DMS53 treated with DMSO at 0.1 percent for 48 hours (cell line): ENCODE measurements around the gene GNA12.
"Not testable (repeated sequence)": the region's sequence is repeated elsewhere in the genome, so short reads cannot be mapped to it uniquely, and the experiment has no call there.

ENCODE experiments used
- DNase-seq: peaks from one replicate; lab custom pipeline; 2025; ENCODE audit not compliant: unreplicated experiment; lab: John Stamatoyannopoulos, UW

Gene GNA12

DNA sequence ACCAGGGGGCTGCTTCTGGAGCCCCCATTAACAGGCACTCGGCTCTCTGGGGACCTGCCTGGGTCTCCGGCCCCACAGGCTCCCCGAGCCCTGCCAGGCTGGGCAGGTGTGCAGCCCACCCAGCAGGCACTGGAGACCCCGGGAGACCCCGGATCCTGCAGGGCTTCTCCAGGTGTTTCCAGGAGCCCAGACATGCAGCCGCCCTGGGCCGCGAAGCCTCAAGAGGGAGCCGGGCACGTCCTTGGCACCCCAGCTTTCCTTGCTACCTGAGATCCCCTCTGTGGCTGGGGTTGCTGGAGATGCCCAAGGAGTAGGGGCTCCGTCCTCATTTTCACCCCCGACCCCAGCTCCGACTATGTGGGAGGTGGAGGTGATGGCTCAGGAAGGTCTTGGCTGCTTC lies 163.9 kb downstream of the GNA12 start:
- DNase-seq: no peak

DNA sequence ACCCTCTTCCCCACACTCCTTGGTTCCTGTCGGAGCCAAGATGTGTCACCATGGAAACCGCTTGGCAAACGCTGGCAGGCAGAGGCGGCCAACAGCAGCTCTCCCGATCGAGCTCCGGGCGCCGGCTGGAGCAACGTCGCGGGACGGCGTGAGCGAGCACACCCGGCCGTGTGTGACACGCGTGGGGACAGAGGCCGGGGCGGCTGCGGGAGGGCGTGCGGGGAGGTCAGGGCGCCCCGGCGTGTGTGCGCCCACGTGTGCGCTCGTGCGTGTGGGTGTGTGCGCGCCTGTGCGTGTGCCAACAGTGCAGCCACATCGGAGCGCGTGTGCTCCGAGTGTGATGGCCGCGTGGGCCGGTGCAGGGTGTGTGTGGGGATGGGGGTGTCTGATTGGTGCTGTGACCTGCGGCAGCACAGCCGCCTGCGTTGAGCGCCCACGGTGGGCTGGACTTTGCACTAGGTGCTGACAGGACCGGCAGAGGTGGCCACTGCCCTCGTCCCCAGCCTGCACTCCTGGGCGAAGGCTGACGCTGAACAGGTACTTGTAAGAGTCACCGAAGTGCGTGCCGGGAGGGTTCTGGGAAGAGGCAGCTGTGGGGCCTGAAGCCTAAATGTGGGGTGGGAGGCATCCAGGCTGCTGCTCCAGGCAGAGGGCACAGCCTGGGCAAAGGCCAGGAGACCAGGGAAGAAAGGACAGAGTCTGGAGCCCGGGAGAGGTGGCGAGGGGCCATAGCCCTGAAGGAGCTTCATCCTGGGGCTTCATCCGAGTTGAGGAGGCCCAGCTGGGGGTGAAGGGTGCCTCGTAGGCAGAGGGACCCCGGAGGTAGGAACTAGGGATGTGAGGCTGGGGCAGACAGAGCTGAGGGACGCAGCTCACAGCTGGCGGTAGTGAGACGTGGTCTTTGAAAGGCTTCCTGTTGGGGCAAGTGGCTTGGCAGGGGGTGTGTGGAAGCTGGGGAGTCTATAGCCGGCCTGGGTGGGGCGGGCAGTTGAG lies 164.7 kb downstream of the GNA12 start:
- not testable (repeated sequence) for DNase-seq

DNA sequence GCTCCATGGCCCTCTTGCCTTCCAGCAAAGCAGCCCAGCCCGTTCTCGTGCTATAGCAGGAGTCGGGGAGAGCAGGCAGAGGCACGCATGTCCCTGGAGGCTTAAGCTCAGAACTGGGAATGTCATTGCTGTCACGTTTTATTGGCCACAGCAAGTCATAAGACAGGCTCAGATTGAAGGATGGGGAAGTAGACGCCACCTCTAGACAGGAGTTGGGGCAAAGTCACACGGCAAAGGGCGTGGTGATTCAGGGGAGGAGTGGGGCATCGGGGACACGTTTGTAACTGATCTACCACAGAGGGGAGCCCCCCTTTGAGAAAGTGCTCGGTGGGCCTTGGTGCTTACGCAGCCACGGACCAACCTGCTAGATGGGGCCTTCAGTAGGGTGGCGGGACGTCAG lies 165.7 kb downstream of the GNA12 start:
- DNase-seq: not testable (repeated sequence)
